SU-DHL-6 (cell line): Measurements from ENCODE around the gene GAS1.

Experiments
- EZH2phosphoT487 ChIP-seq: fragments of 200-600 bp; sonication (generic), shearing (Covaris generic); conservative IDR thresholded peaks from 2 replicates; pipeline ENCODE4 v1.6.1; 2018; ENCODE audit warnings: mild to moderate bottlenecking, antibody characterized with exemption, low read length, moderate library complexity, mixed read lengths
- TF ChIP-seq, protein P1 (sequence below): fragments of 200-600 bp; sonication (generic); IDR thresholded peaks from one replicate; pipeline ENCODE4 v1.5.1; 2017; ENCODE audit warnings: antibody characterized with exemption, mild to moderate bottlenecking, low read length, moderate library complexity; ENCODE audit not compliant: insufficient read depth, poor library complexity, severe bottlenecking

DNA sequence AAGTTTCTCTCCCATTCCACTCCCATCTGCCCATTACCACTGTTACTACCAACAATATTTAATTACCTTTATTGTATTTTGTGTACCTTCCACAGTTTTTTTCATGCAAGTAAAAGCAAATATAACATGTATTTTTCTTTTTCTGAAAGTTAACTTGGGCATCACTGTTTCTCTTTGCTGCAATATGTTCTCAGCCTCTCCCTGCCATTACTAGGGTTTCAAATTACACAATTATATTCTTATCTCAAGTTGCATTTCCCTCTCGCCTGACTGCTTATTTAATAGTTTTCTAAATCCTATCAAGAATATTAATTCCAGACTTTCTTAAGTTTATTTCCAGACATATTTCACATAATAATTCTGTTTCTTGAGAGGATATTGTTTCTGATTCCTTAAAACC is 46.9 kb upstream of the GAS1 start:
- TF ChIP-seq, protein P1, sequence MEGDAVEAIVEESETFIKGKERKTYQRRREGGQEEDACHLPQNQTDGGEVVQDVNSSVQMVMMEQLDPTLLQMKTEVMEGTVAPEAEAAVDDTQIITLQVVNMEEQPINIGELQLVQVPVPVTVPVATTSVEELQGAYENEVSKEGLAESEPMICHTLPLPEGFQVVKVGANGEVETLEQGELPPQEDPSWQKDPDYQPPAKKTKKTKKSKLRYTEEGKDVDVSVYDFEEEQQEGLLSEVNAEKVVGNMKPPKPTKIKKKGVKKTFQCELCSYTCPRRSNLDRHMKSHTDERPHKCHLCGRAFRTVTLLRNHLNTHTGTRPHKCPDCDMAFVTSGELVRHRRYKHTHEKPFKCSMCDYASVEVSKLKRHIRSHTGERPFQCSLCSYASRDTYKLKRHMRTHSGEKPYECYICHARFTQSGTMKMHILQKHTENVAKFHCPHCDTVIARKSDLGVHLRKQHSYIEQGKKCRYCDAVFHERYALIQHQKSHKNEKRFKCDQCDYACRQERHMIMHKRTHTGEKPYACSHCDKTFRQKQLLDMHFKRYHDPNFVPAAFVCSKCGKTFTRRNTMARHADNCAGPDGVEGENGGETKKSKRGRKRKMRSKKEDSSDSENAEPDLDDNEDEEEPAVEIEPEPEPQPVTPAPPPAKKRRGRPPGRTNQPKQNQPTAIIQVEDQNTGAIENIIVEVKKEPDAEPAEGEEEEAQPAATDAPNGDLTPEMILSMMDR: no peak
- TF ChIP-seq EZH2phosphoT487: no peak
